ENCODE data around the gene RASSF8.

GRCh38 chr12:26017484-26018211 lies 59.2 kb downstream of the RASSF8 start:
- TF ChIP-seq CTCF (IDR thresholded peaks at IDR 0.05) = peak in 5 of 6 experiments; percentile 28 to 56 (median 43)
- TF ChIP-seq POLR2A (IDR thresholded peaks at IDR 0.05) = no peak
- TF ChIP-seq POLR2AphosphoS5 (IDR thresholded peaks at IDR 0.05) = no peak
